D721Med (cell line): ENCODE results near the gene MAP3K21.
A peak's percentile ranks its signal among the peaks of the same experiment; 100 is the strongest.

Experiments used
- DNase-seq: peaks from one replicate; pipeline ENCODE4 v3.0.0; 2011; ENCODE audit warnings: low spot score; ENCODE audit not compliant: insufficient read length
- FAIRE-seq: peaks from 2 replicates; lab custom pipeline; 2011; peaks lifted over from hg19 to GRCh38; lab: Jason Lieb, UNC
- CTCF ChIP-seq: IDR thresholded peaks from 2 replicates; pipeline ENCODE4 v1.5.1; 2012; ENCODE audit warnings: mild to moderate bottlenecking, control low read depth; ENCODE audit not compliant: insufficient read depth; ENCODE audit errors: missing control alignments

Gene MAP3K21

DNA sequence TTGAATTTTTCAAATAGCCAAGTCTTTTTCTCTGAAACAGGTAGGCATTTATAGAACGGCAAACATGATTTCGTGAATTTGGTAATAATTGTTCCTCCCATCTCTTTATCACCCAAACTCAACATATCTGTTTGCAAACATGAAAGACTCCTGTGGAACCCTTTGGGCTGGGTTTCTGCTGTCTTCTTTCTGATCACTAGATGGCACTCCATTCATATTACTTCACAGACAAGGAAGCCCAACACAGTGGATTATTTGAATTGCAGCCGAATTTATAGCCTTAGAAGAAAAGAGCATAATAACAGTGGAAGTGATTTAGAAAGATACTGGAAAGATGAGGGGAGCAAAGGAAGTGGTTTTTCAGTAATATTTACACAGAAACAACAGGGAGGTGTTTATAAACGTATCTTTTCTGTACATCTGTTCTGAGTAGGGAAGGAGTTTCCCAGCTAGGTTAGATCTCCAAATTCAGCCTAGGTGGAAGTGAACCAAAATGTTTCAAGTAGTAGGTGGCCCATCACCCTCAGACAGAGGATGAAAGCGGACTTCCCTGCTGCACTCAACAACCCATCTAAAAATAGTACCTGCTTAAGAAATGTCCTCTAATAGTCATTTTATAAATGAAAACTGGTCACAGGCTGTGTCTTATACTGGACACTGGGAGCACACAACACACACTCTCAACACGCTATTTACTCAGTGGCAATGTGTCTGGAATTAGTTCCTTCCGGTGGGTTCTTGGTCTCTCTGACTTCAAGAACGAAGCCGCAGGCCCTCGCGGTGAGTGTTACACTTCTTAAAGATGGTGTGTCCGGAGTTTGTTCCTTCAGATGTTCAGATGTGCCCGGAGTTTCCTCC lies 67.6 kb downstream of the MAP3K21 start:
- DNase-seq, result peak; percentile 28
- peak; percentile 99 for FAIRE-seq
- TF ChIP-seq CTCF, result peak; percentile 92

DNA sequence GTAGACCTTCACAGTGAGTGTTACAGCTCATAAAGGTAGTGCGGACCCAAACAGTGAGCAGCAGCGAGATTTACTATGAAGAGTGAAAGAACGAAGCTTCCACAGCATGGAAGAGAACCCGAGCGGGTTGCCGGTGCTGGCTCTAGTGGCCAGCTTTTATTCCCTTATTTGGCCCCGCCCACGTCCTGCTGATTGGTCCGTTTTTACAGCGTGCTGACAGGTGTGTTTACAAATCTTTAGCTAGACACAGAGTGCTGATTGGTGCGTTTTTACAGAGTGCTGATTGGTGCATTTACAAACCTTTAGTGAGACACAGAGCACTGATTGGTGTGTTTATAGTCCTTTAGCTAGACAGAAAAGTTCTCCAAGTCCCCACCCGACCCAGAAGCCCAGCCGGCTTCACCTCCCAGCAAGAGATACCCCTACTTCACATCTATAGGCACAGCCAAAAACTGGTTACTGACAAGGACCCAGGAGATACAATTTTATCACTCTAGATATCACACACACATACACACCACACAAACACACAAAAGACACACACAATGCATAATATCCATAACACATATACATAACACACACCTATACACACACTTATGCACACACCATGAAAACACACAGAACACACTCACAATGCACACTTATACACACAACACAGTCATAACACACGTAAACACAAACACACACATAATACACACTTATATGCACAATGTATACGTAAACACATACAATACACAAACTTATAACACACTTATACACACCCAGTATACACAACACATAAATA lies 68.5 kb downstream of the MAP3K21 start:
- TF ChIP-seq CTCF, result no peak
- FAIRE-seq (peak; percentile 91), DNase-seq (no peak)

GRCh38 chr1:233406339-233406960 lies 78.9 kb downstream of the MAP3K21 start:
- TF ChIP-seq CTCF, result no peak
- FAIRE-seq, result no peak
- DNase-seq, result no peak

GRCh38 chr1:233406994-233407631 lies 79.6 kb downstream of the MAP3K21 start:
- FAIRE-seq (peak; percentile 41), DNase-seq (no peak)
- no peak for TF ChIP-seq CTCF

DNA sequence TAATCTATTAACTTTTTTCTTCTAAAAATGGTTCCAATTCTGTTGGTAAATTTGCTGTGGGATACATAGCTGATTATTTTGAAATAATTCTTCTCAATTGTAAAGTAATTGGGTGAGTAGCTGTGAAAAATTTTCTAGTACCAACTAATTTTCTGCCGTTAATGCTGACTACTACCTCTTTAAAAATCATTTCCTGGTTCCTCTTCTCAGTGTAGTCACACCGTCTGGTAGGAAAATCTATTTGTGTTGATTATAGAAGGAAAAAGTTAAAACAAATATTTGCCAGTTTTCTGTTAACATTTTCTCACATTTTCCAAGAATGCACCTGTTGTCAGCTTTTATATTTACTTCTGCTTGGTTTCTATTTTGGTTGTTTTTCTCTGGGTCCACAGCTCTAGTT lies 82.0 kb downstream of the MAP3K21 start:
- no peak for FAIRE-seq
- TF ChIP-seq CTCF, result no peak
- no peak for DNase-seq

- DNase-seq, result no peak
- no peak for FAIRE-seq
- no peak for TF ChIP-seq CTCF
These were observed 83.4 kb downstream of the MAP3K21 start for GRCh38 chr1:233410906-233411305.
